ENCODE results near the gene NMS. TPM values are rescaled to one million over a fixed set of nuclear protein-coding genes. Genes with fewer than 3 reads are reported as not detected.

The NMS gene
- total and polyA plus RNA-seq, 7 donors, result not detected

DNA sequence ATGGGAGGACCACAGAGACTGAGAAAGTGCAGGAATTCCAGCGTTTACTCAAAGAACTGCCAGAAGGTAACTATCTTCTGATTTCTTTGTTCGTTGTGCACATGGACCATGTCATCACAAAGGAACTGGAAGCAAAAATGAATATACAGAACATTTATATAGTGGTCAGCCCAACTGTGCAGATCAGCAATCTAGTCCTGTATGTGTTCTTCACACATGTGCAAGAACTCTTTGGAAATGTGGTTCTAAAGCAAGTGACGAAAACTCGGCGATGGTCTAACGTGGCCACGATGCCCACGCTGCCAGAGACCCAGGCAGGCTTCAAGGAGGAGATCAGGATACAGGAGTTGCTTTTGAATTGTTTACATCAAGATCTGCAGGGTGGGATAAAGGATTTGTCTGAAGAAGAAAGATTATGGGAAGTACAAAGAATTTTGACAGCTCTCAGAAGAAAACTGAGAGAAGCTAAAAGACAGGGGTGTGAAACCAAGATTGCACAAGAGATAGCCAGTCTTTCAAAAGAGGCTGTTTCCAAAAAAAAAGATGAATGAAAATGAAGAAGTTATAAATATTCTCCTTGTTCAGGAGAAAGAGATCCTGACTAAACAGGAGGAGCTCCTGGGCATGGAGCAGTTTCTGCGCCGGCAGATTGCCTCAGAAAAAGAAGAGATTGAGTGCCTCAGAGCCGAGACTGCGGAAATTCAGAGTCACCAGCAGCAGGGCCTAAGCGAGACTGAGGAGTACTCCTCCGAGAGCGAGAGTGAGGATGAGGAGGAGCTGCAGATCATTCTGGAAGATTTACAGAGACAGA, 44.5 kb upstream of the NMS start:
- Histone ChIP-seq H3K9me3 (no peaks in the 10 kb centered on the region), H3K27me3 (no peaks in the 10 kb centered on the region), H3K36me3 (no peaks in the 10 kb centered on the region), H3K27ac (peak overlapping the region; percentile 45 to 58 (median 50)), H3K4me1 (peaks cover 0 to 32% (median 9%) of the 10 kb centered on the region in 4 donors), H3K4me3 (no peak overlapping the region)
- WGBS, 2 donors, result 86 to 87% methylated on average over 15 of the region's 15 CpGs
- intact Hi-C loops (cut with DNase I), result loop anchor here (2.0 kb wide), 1 partner anchor 137 kb away; the partner anchor contains the start of gene PDCL3
- DNase-seq, result no peak
- no peak for TF ChIP-seq POLR2A (IDR thresholded peaks at IDR 0.05)
- TF ChIP-seq, protein P1, sequence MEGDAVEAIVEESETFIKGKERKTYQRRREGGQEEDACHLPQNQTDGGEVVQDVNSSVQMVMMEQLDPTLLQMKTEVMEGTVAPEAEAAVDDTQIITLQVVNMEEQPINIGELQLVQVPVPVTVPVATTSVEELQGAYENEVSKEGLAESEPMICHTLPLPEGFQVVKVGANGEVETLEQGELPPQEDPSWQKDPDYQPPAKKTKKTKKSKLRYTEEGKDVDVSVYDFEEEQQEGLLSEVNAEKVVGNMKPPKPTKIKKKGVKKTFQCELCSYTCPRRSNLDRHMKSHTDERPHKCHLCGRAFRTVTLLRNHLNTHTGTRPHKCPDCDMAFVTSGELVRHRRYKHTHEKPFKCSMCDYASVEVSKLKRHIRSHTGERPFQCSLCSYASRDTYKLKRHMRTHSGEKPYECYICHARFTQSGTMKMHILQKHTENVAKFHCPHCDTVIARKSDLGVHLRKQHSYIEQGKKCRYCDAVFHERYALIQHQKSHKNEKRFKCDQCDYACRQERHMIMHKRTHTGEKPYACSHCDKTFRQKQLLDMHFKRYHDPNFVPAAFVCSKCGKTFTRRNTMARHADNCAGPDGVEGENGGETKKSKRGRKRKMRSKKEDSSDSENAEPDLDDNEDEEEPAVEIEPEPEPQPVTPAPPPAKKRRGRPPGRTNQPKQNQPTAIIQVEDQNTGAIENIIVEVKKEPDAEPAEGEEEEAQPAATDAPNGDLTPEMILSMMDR (IDR thresholded peaks at IDR 0.05), result no peak
- no peak for TF ChIP-seq EP300 (IDR thresholded peaks at IDR 0.05)
- no peak for TF ChIP-seq POLR2AphosphoS5 (IDR thresholded peaks at IDR 0.05)

DNA sequence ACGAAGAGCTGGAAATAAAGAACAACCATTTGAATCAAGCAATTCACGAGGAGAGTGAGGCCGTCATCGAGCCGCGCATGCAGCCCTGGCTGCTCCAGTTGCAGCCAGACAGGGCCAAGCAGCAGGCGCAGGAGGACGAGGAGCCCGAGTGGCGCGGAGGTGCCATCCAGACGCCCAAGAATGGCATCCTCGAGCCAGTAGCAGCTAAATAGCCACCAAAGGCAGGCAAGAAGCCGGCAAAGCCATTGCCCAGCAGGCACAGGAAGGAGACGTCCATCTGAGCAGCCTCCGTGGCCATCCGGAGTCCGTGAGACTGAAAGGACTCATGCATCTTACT, 43.9 kb upstream of the NMS start:
- DNase-seq, result no peak
- Histone ChIP-seq H3K36me3 (no peaks in the 10 kb centered on the region), H3K9me3 (no peaks in the 10 kb centered on the region), H3K27ac (peak overlapping the region in 2 of 4 donors; percentile 50 to 58), H3K27me3 (no peaks in the 10 kb centered on the region), H3K4me1 (peaks cover 0 to 32% (median 9%) of the 10 kb centered on the region in 4 donors), H3K4me3 (no peak overlapping the region)
- 85 to 90% methylated on average over 18 of the region's 18 CpGs for WGBS, 2 donors
- TF ChIP-seq EP300 (IDR thresholded peaks at IDR 0.05), result no peak
- intact Hi-C loops (cut with DNase I), result loop anchor here (2.0 kb wide), 1 partner anchor 136 kb away; the partner anchor contains the start of gene PDCL3

DNA sequence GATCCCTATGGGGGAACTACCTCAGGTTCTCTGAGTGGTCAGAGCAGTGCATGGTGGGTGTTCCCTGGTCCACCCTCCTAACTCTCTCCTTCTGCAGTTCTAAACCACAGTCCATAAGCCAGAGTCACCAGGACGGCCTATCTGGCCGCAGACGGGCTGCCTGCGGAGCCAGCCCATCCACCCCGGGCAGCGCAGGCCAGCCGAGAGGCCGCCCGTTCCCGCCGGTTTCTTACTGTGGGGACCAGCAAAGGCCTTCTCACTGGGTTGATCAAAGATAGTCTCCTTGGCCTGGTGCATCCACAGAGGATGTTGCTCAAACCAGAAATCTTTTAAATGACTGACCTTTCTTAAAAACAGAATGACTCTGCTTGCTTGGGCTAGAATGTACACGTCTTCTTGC, 43.2 kb upstream of the NMS start:
- DNase-seq, result no peak
- Histone ChIP-seq H3K27ac (peak overlapping the region in 2 of 4 donors; percentile 27 to 55), H3K9me3 (no peaks in the 10 kb centered on the region), H3K4me1 (peaks cover 0 to 32% (median 9%) of the 10 kb centered on the region in 4 donors), H3K27me3 (no peaks in the 10 kb centered on the region), H3K36me3 (no peaks in the 10 kb centered on the region), H3K4me3 (no peak overlapping the region)
- WGBS, 2 donors, result 89 to 93% methylated on average over 12 of the region's 12 CpGs
- intact Hi-C loops (cut with DNase I), result loop anchor here (2.0 kb wide), 1 partner anchor 136 kb away; the partner anchor contains the start of gene PDCL3
- TF ChIP-seq, protein P1 (IDR thresholded peaks at IDR 0.05), result no peak
- TF ChIP-seq POLR2AphosphoS5 (IDR thresholded peaks at IDR 0.05) (no peak), POLR2A (IDR thresholded peaks at IDR 0.05) (no peak), EP300 (IDR thresholded peaks at IDR 0.05) (no peak)

DNA sequence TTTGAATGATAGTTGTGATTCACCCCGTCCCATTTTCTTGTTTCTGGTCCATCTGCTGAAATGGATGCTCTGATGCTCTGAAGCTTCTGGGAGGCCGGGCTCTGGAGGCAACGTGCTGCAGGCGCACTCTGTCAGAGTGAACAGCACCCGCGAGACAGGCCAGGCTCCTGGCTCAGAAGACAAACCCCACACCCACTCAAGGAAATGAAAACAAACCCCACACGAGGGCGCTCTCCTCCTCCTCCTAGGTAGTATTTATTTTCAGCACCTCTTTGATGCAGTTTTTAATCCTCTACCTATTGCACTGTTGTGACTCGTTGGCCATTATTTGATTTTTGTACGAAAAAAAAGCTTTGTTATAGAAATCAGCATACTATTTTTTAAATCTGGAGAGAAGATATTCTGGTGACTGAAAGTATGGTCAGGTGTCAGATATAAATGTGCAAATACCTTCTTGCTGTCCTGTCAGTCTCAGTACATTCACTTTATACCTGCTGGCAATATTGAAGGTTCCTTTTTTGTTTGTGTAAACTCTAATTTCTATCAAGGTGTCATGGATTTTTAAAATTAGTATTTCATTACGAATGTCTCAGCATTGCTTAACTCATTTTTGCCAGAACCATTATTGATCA, 42.5 kb upstream of the NMS start:
- no peaks in the 10 kb centered on the region for H3K27me3 ChIP-seq
- H3K27ac ChIP-seq, result peak overlapping the region in 2 of 4 donors; percentile 27 to 55
- TF ChIP-seq POLR2A (IDR thresholded peaks at IDR 0.05) (no peak), POLR2AphosphoS5 (IDR thresholded peaks at IDR 0.05) (peak in 2 of 4 donors; percentile 16 to 41)
- TF ChIP-seq, protein P1 (IDR thresholded peaks at IDR 0.05), result peak; percentile 27 to 57 (median 42)
- intact Hi-C loops (cut with DNase I), result loop anchor here (2.0 kb wide), 1 partner anchor 135 kb away; the partner anchor contains the start of gene PDCL3
- H3K9me3 ChIP-seq, result no peaks in the 10 kb centered on the region
- peak; percentile 91 for DNase-seq
- no peaks in the 10 kb centered on the region for H3K36me3 ChIP-seq
- peaks cover 0 to 32% (median 9%) of the 10 kb centered on the region in 4 donors for H3K4me1 ChIP-seq
- 16 to 35% methylated on average over 11 of the region's 11 CpGs for WGBS, 2 donors
- no peak overlapping the region for H3K4me3 ChIP-seq

DNA sequence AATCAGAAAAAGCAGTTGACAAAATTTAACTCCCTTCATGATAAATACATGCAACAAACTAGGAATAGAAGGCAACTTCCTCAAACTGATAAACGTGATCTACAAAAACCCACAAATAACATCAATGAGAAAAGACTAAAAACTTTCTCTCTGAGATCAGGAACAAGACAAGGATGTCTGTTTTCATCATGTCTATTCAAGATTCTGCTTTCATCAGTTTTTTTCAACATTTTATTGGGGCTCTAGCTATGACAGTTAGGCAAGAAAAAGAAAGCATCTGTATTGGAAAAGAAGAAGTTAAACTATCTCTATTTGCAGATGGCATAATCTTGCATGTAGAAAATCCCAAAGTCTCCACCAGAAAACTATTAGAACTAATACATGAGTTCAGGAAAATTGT, 40.6 kb upstream of the NMS start:
- WGBS, 2 donors, result 34 to 43% methylated on average over 1 of the region's 1 CpG
- Histone ChIP-seq H3K9me3 (no peaks in the 10 kb centered on the region), H3K36me3 (no peaks in the 10 kb centered on the region), H3K4me1 (peaks cover 0 to 24% (median 4%) of the 10 kb centered on the region in 4 donors), H3K27ac (no peak overlapping the region), H3K27me3 (no peaks in the 10 kb centered on the region), H3K4me3 (no peak overlapping the region)
- no peak for DNase-seq
- intact Hi-C loops (cut with DNase I), result no loop called here
- TF ChIP-seq, protein P1 (IDR thresholded peaks at IDR 0.05), result no peak
- no peak for TF ChIP-seq EP300 (IDR thresholded peaks at IDR 0.05)
- no peak for TF ChIP-seq POLR2AphosphoS5 (IDR thresholded peaks at IDR 0.05)
- no peak for TF ChIP-seq POLR2A (IDR thresholded peaks at IDR 0.05)
